Adrenal gland (tissue), 12 donors: ENCODE results near the gene KCTD19. TPM values are rescaled to one million over a fixed set of nuclear protein-coding genes. Genes with fewer than 3 reads are reported as not detected.
A peak's percentile ranks its signal among the peaks of the same experiment; 100 is the strongest.

Experiments used
- DNase-seq, 7 donors: peaks; one replicate each; pipeline ENCODE4 v3.0.0-alpha.2; 2019 to 2020
- H3K27ac ChIP-seq, 5 donors: fragments of 200-600 bp; sonication (generic) in 4 of 5; 1 replicate in 3 of 5; 2 replicates in 2 of 5; pipeline versions ENCODE4 v1.5.1 to v1.8.0; 2016 to 2020; ENCODE audit warnings: mild to moderate bottlenecking in 1 of 5
- H3K27me3 ChIP-seq: fragments of 200-600 bp; 2 replicates; pipeline ENCODE4 v1.8.0; 2021
- H3K36me3 ChIP-seq, 2 donors: fragments of 200-600 bp; replicated peaks in 1 of 2; 1 replicate in 1 of 2; 2 replicates in 1 of 2; pipeline versions ENCODE4 v1.5.1 to v1.8.0; 2018 to 2022
- H3K4me1 ChIP-seq, 2 donors: fragments of 200-600 bp; replicated peaks in 1 of 2; 1 replicate in 1 of 2; 2 replicates in 1 of 2; pipeline versions ENCODE4 v1.5.1 to v1.8.0; 2018 to 2021
- H3K4me3 ChIP-seq, 4 donors: fragments of 200-600 bp; sonication (generic) in 3 of 4; one replicate each; pipeline ENCODE4 v1.5.1; 2016 to 2018
- H3K9me3 ChIP-seq, 3 donors: fragments of 200-600 bp; sonication (generic) in 1 of 3; replicated peaks in 1 of 3; 1 replicate in 2 of 3; 2 replicates in 1 of 3; pipeline versions ENCODE4 v1.5.1 to v1.8.0; 2016 to 2021
- POLR2A ChIP-seq, 2 donors: fragments of 450-650 bp; IDR thresholded peaks; one replicate each; pipeline ENCODE4 v1.6.1; 2017; ENCODE audit warnings: antibody characterized with exemption in 2 of 2, mild to moderate bottlenecking in 2 of 2, moderate library complexity in 1 of 2
- WGBS, 4 donors: extraction: QIAGEN DNeasy Blood & Tissue Kit in 2 of 4; methylation state at CpG; one replicate each; pipeline versions ENCODE4 v1.1.5 to v1.1.7; 2013 to 2017; 5-methylcytosine and 5-hydroxymethylcytosine counted together
- intact Hi-C, 2 donors: fragments of 100-400 bp; cut with DNase I; formaldehyde crosslinking; loops; one replicate each; pipeline versions ENCODE4 v1.14.1 to v1.15.0; 2022 to 2023
- polyA plus RNA-seq, 3 donors: library from polyadenylated mRNA; stranded (reverse); fragments of 200-250 nt in 2 of 3; fragments of 350-450 nt in 1 of 3; fragmentation: Illumina TruSeq in 1 of 3; extraction: RNeasy Lipid Tissue Mini Kit (QIAGEN cat#74804) in 1 of 3; gene quantifications; one replicate each; pipeline ENCODE4 v1.2.3, GENCODE V29; 2013 to 2014
- total RNA-seq, 9 donors: library from RNA; depleted of rRNA in 4 of 9; stranded (reverse); fragments of >200 nt in 4 of 9; fragments of 120-200 nt in 1 of 9; fragmentation: NEBNext Ultra II Directional in 1 of 9; extraction: Animal tissue kit (Norgen Biotek cat#: 25700) in 1 of 9; gene quantifications; one replicate each; pipeline versions ENCODE4 v1.1.0 to v1.2.4, GENCODE V29; 2013 to 2023
- TF ChIP-seq, protein P1 (sequence below), 6 experiments: fragments of 450-650 bp in 4 of 6; fragments of 200-600 bp in 2 of 6; sonication (generic) in 1 of 6; IDR thresholded peaks; 1 replicate in 5 of 6; 2 replicates in 1 of 6; pipeline versions ENCODE4 v1.5.1 to v1.8.0; 2016 to 2021; ENCODE audit warnings: antibody characterized with exemption in 6 of 6, mild to moderate bottlenecking in 2 of 6, moderate library complexity in 1 of 6
- donor health status: healthy with polysubstance abuse.
- donor health status: Bipolar disorder and iron deficiency.
- donor health status: DM: yes; HTN: yes; CAD: no.
- donor health status: DM: no; HTN: no; CAD: no.
- donor health status: DM: no; HTN: no; CAD: no.
- donor health status: DM: yes; HTN: yes; CAD: no.

KCTD19 gene
- total and polyA plus RNA-seq, 12 donors = 0.04 to 3.2 (median 0.18) TPM; not detected in 7

DNA sequence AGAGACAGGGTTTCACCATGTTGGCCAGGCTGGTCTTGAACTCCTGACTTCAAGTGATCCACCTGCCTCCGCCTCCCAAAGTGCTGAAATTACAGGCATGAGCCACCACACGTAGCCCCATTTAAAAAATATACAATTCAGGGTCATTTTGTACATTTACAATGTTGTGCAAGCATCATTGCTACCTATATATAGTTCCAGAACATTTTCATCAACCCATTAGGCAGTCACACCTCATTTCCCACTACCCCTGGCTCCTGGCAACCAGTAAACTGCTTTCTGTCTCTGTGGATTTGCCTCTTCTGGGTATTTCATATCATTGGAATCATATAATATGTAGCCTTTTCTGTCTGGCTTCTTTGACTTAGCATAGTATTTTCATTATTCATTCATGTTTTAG, 6.8 kb upstream of the KCTD19 start:
- H3K4me1 ChIP-seq = no peaks in the 10 kb centered on the region
- no peak overlapping the region for H3K27ac ChIP-seq
- intact Hi-C loops = no loop called here
- WGBS, 4 donors = 73 to 85% (median 77%) methylated on average over 2 of the region's 2 CpGs
- no peaks in the 10 kb centered on the region for H3K27me3 ChIP-seq
- TF ChIP-seq, protein P1, sequence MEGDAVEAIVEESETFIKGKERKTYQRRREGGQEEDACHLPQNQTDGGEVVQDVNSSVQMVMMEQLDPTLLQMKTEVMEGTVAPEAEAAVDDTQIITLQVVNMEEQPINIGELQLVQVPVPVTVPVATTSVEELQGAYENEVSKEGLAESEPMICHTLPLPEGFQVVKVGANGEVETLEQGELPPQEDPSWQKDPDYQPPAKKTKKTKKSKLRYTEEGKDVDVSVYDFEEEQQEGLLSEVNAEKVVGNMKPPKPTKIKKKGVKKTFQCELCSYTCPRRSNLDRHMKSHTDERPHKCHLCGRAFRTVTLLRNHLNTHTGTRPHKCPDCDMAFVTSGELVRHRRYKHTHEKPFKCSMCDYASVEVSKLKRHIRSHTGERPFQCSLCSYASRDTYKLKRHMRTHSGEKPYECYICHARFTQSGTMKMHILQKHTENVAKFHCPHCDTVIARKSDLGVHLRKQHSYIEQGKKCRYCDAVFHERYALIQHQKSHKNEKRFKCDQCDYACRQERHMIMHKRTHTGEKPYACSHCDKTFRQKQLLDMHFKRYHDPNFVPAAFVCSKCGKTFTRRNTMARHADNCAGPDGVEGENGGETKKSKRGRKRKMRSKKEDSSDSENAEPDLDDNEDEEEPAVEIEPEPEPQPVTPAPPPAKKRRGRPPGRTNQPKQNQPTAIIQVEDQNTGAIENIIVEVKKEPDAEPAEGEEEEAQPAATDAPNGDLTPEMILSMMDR (IDR thresholded peaks at IDR 0.05) = no peak
- TF ChIP-seq POLR2A (IDR thresholded peaks at IDR 0.05) = no peak
- no peak for DNase-seq
- H3K36me3 ChIP-seq = no peaks in the 10 kb centered on the region
- H3K9me3 ChIP-seq = no peaks in the 10 kb centered on the region
- H3K4me3 ChIP-seq = no peak overlapping the region

DNA sequence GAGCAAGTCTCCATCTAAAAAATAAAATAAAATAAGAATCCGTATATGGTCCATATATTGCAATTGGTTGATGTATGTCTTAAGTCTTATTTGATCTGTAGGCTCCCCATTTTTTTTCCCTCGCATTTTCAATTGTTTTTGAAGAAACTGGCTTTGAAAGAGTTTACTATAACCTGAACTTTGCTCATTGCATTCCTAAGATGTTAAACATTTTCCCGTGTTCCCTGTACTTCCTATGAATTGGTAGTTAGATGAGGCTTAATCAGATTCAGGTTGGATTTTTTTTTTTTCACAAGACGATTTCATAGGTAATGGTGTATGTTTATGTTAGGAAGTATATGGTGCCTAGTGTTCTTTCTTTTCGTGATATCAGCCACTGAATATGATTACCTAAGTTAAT, 3.4 kb upstream of the KCTD19 start:
- no peak overlapping the region for H3K27ac ChIP-seq
- DNase-seq = no peak
- WGBS, 4 donors = 75 to 78% (median 75%) methylated on average over 5 of the region's 5 CpGs
- no peaks in the 10 kb centered on the region for H3K27me3 ChIP-seq
- TF ChIP-seq, protein P1 (IDR thresholded peaks at IDR 0.05) = no peak
- no peak for TF ChIP-seq POLR2A (IDR thresholded peaks at IDR 0.05)
- H3K4me1 ChIP-seq = peaks cover 8 to 9% of the 10 kb centered on the region in 2 donors
- intact Hi-C loops = no loop called here
- no peaks in the 10 kb centered on the region for H3K36me3 ChIP-seq
- H3K4me3 ChIP-seq = no peak overlapping the region
- no peaks in the 10 kb centered on the region for H3K9me3 ChIP-seq

DNA sequence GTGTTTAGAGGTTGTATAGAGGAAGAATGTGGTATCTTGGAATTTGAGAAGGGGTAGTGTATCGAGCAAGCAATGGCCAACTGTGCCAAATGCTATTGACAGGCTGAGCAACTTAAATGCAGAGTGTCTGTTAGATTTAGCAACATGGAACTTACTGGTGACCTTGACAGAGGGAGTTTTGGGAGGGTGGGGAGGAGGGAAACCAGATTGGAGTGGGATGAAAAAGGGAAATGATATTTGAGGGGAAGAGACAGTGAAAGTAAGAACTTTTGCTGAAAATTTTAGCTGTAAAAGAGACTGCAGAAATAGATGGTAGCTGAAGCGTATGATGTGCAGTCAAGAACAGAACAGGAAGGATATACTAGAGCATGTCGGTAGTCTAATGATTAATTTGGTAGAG, 1.2 kb upstream of the KCTD19 start:
- H3K9me3 ChIP-seq = no peaks in the 10 kb centered on the region
- no peaks in the 10 kb centered on the region for H3K36me3 ChIP-seq
- intact Hi-C loops = no loop called here
- no peaks in the 10 kb centered on the region for H3K27me3 ChIP-seq
- TF ChIP-seq, protein P1 (IDR thresholded peaks at IDR 0.05) = no peak
- no peak for TF ChIP-seq POLR2A (IDR thresholded peaks at IDR 0.05)
- WGBS, 4 donors = 43 to 55% (median 47%) methylated on average over 3 of the region's 3 CpGs
- no peak overlapping the region for H3K27ac ChIP-seq
- no peak for DNase-seq
- no peak overlapping the region for H3K4me3 ChIP-seq
- peaks cover 8 to 9% of the 10 kb centered on the region in 2 donors for H3K4me1 ChIP-seq

- Histone ChIP-seq H3K36me3 (no peaks in the 10 kb centered on the region), H3K9me3 (no peaks in the 10 kb centered on the region), H3K27me3 (no peaks in the 10 kb centered on the region), H3K4me1 (peaks cover 8 to 9% of the 10 kb centered on the region in 2 donors), H3K4me3 (peak overlapping the region in 2 of 4 donors; percentile 11 to 66), H3K27ac (no peak overlapping the region)
- DNase-seq = no peak
- WGBS, 4 donors = 19 to 43% (median 36%) methylated on average over 5 to 11 of the region's 11 CpGs
- intact Hi-C loops = no loop called here
- no peak for TF ChIP-seq POLR2A (IDR thresholded peaks at IDR 0.05)
- TF ChIP-seq, protein P1 (IDR thresholded peaks at IDR 0.05) = no peak
Observed at GRCh38 chr16:67326115-67326471, 448 bp downstream of the KCTD19 start.
